Neural progenitor cell (in vitro differentiated cells): Measurements from ENCODE around the gene HOXC5.

Experiments used
- CTCF ChIP-seq: fragments of 200-600 bp; sonication (generic); IDR thresholded peaks from 2 replicates; pipeline ENCODE4 v1.5.1; 2017; ENCODE audit warnings: antibody characterized with exemption, mild to moderate bottlenecking
- EZH2 ChIP-seq: fragments of 200-600 bp; sonication (generic); IDR thresholded peaks from 2 replicates; pipeline ENCODE4 v1.6.1; 2017; ENCODE audit warnings: antibody characterized with exemption, mild to moderate bottlenecking, moderate library complexity

- no peak for TF ChIP-seq EZH2
- TF ChIP-seq CTCF = no peak
Observed at GRCh38 chr12:53987787-53988230, 45.0 kb upstream of the HOXC5 start.
